Activated CD8-positive, alpha-beta T cell treated with anti-CD3 and anti-CD28 coated beads, Interleukin-2, amount 10 ng/mL, durations not matched to agents 7 days and 5 days (primary cell): ENCODE measurements around the gene DCX. TPM values are rescaled to one million over a fixed set of nuclear protein-coding genes. Genes with fewer than 3 reads are reported as not detected.

Experiments
- ATAC-seq: fragments of 150-1000 bp; cut with Tn5 transposase; one replicate; pipeline ENCODE4 v1.10.0; 2021; ENCODE audit warnings: moderate library complexity
- CTCF ChIA-PET: fragments of 350-600 bp; sonication (Branson Sonifier 250); formaldehyde crosslinking; loops from one replicate; lab custom pipeline; 2021; ENCODE audit warnings: antibody characterized with exemption; lab: Charles Lee
- POLR2A ChIA-PET: fragments of 350-600 bp; sonication (Branson Sonifier 250); formaldehyde crosslinking; loops from one replicate; lab custom pipeline; 2021; ENCODE audit warnings: antibody characterized with exemption; lab: Charles Lee
- DNase-seq: peaks from one replicate; pipeline ENCODE4 v3.0.0-alpha.2; 2020
- H3K27ac Mint-ChIP-seq: one replicate; pipeline ENCODE4 v1.8.0; 2021; ENCODE audit warnings: mild to moderate bottlenecking, mixed read lengths
- H3K27me3 Mint-ChIP-seq: one replicate; pipeline ENCODE4 v1.8.0; 2021; ENCODE audit warnings: low read depth, mixed read lengths
- H3K36me3 Mint-ChIP-seq: one replicate; pipeline ENCODE4 v1.8.0; 2021; ENCODE audit warnings: low read depth, mixed read lengths
- H3K4me1 Mint-ChIP-seq: one replicate; pipeline ENCODE4 v1.8.0; 2021; ENCODE audit warnings: low read depth, mixed read lengths
- H3K4me3 Mint-ChIP-seq: one replicate; pipeline ENCODE4 v1.8.0; 2021; ENCODE audit warnings: mild to moderate bottlenecking, mixed read lengths
- H3K9me3 Mint-ChIP-seq: one replicate; pipeline ENCODE4 v1.8.0; 2022; ENCODE audit warnings: mixed read lengths; ENCODE audit not compliant: insufficient read depth
- total RNA-seq, 2 experiments: library from RNA; stranded (reverse); gene quantifications; one replicate each; pipeline ENCODE4 v1.2.3, GENCODE V29; 2021

Gene DCX
- total RNA-seq, 2 experiments from 2014 or later, result not detected

GRCh38 chrX:111254896-111255693, 156.9 kb downstream of the DCX start:
- H3K4me3 Mint-ChIP-seq, result no peak overlapping the region
- ATAC-seq, result no peak
- POLR2A ChIA-PET, result no interaction called here
- H3K9me3 Mint-ChIP-seq, result no peaks in the 10 kb centered on the region
- H3K36me3 Mint-ChIP-seq, result no peaks in the 10 kb centered on the region
- CTCF ChIA-PET, result no interaction called here
- no peaks in the 10 kb centered on the region for H3K27me3 Mint-ChIP-seq
- H3K27ac Mint-ChIP-seq, result no peak overlapping the region
- no peaks in the 10 kb centered on the region for H3K4me1 Mint-ChIP-seq
- no peak for DNase-seq

- Mint-ChIP-seq H3K4me3 (no peak overlapping the region), H3K36me3 (no peaks in the 10 kb centered on the region), H3K4me1 (no peaks in the 10 kb centered on the region), H3K9me3 (no peaks in the 10 kb centered on the region), H3K27ac (no peak overlapping the region), H3K27me3 (no peaks in the 10 kb centered on the region)
- POLR2A ChIA-PET, result no interaction called here
- CTCF ChIA-PET, result interaction anchor here (0.6 to 1.6 kb wide), 4 partner anchors 144 to 391 kb away, joined by 4 to 8 read pairs (median 4); partner anchors contain the start of gene PAK3
- DNase-seq (no peak), ATAC-seq (no peak)
These were observed 167.7 kb downstream of the DCX start for GRCh38 chrX:111244235-111244750.

Other genes starting within 250 kb of the DCX start
- gene CAPN6, start 141.7 kb downstream of the DCX start, total RNA-seq, result not detected
- not detected for gene SERTM2, start 99.5 kb upstream of the DCX start, total RNA-seq